NB4 (cell line): ENCODE results near the gene FSIP1.

ENCODE experiments used
- DNase-seq: peaks from one replicate; pipeline ENCODE4 v3.0.0; 2010; ENCODE audit warnings: low read depth
- H3K4me3 ChIP-seq: one replicate; pipeline ENCODE4 v1.5.1; 2011; ENCODE audit warnings: mild to moderate bottlenecking, low read depth, low read length, moderate library complexity
- CTCF ChIP-seq: IDR thresholded peaks from one replicate; pipeline ENCODE4 v1.5.1; 2012; ENCODE audit warnings: low read depth, low read length
- MAX ChIP-seq: IDR thresholded peaks from 2 replicates; pipeline ENCODE4 v1.6.1; 2011; ENCODE audit warnings: low read depth, low read length
- MYC ChIP-seq: IDR thresholded peaks from 2 replicates; pipeline ENCODE4 v1.6.1; 2011; ENCODE audit warnings: low read depth, low read length
- POLR2A ChIP-seq: IDR thresholded peaks from 2 replicates; pipeline ENCODE4 v1.6.1; 2011; ENCODE audit warnings: mild to moderate bottlenecking; ENCODE audit not compliant: insufficient read length; ENCODE audit errors: extremely low read depth

Gene FSIP1

DNA sequence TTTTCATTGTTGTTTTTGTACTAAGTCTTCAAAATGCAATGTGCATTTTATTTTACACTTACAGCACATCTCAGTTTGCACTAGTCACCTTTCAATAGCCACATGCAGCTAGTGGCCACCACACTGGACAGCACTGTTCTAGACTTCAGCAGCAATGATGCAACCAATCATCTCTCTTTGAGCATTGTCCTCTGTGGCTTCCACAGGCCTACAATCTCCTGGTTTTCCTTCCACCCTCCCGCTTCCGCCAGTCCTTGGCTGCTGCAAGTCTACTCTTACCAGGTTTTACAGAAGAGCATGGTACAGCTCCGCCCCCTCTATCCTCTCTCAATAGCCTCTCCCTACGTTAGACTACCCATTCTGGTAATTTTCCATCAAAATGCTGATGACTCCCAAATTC lies 25.1 kb upstream of the FSIP1 start:
- TF ChIP-seq MAX (no peak), POLR2A (no peak), MYC (no peak), CTCF (no peak)
- no peak overlapping the region for H3K4me3 ChIP-seq
- DNase-seq, result no peak

DNA sequence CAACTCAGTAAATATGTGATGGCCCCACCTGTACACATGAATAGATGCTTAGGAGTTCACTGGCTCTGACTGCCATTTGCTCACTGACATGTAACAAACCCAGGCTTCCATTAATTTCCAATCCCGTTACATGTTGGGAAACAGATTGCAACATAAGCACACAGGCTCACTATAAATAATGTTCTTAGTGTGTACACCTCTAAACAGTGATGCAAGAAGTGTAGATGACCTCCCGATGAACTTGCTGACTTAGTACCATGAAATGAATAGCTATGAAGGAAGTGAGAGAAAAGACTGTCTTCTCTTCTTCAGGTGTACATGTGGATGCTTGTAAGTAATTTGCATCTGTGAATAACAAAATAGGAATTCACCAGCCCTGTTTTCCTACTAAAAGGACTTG lies 21.4 kb upstream of the FSIP1 start:
- TF ChIP-seq MAX (no peak), POLR2A (no peak), MYC (no peak), CTCF (no peak)
- H3K4me3 ChIP-seq, result no peak overlapping the region
- peak; percentile 15 for DNase-seq

GRCh38 chr15:39803016-39803415 lies 20.4 kb upstream of the FSIP1 start:
- DNase-seq, result no peak
- no peak overlapping the region for H3K4me3 ChIP-seq
- TF ChIP-seq CTCF, result no peak
- no peak for TF ChIP-seq MAX
- TF ChIP-seq POLR2A, result no peak
- no peak for TF ChIP-seq MYC

DNA sequence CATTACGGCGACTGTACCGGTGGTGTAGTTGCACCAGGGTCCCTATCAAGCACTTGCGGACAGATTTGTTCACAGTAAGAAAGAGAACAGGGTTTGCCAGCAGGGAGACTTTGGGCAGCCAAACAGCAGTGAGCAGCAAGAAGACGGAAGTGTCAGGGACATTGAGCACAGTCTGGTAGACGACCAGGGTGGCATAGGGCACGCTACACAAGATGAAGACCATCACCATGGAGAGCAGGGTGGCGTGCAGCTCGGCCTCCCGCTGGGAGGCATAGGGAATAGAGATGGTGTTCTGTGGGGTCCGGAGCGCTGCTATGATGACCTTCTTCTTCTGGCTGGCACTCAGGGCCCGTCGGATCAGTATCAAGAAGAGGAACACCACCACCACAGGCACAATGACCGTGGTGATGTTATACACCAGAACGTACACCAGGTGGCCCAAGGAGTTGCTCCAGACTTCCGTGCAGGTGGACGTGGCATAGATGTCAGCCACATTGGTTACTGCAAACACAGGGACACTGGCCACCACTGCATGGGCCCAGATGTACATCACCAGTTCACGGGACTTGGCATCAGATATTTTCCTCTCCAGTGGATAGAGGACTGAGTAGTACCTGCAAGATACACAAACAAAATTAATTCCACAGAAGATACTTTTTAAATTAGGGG lies 19.1 kb upstream of the FSIP1 start:
- peak; percentile 20 for DNase-seq
- TF ChIP-seq POLR2A, result no peak
- no peak for TF ChIP-seq MYC
- no peak for TF ChIP-seq MAX
- TF ChIP-seq CTCF, result peak; percentile 38
- H3K4me3 ChIP-seq, result no peak overlapping the region

DNA sequence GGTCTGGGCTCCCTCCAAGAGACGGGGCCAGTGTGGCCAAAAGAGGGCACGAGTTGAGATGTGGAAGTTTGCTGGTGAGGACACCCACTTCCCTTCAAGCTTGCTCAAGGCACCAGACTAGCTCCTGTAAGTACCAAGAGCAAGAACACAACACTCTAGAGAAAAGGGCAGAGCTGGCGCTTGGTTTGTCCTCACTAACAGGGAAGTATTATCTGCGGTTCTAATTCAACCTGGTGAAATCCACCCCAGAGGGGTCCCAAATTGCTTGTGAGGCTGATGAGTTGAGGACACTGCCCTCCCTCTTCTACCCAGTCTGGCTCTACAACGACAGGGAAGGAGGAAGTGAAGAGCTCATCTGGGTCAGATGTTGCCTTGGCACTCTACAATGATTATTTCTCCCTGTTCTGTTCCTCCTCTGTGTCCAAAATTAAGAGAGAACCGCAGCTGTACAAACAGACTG lies 16.9 kb upstream of the FSIP1 start:
- no peak overlapping the region for H3K4me3 ChIP-seq
- TF ChIP-seq MYC (no peak), MAX (no peak), POLR2A (no peak), CTCF (no peak)
- DNase-seq, result peak; percentile 10

DNA sequence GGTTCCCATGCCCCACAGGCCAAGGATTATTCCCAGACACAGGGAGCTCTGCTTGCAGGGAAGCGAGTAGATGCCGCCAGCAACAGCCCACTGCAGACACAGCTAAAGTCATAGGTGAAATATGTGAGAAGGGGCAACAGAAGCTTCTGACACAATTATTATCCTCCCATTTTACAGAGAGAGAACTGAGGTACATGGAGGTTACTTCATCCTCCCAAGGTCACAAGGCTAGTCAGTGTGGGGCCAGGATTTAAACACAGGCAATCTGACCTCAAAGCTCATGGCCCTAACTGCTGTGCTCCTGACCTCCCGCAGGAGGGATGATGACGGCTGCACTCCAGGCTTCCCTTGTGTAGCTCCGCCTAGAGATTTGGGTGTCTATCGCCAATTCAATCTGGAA lies 15.7 kb upstream of the FSIP1 start:
- DNase-seq, result no peak
- TF ChIP-seq MAX (no peak), CTCF (no peak), POLR2A (no peak), MYC (no peak)
- no peak overlapping the region for H3K4me3 ChIP-seq
